ENCODE data around the gene UBA3. TPM values are rescaled to one million over a fixed set of nuclear protein-coding genes. Genes with fewer than 3 reads are reported as not detected.

The UBA3 gene
- total RNA-seq, 2 donors from 2014 or later: 36.1 to 69.4 TPM

- Histone ChIP-seq H3K27me3 (replicated peaks; ENCODE audit: insufficient read depth) (no peaks in the 10 kb centered on the region), H3K36me3 (peaks cover 24% of the 10 kb centered on the region), H3K4me3 (no peak overlapping the region), H3K9me3 (no peaks in the 10 kb centered on the region), H3K4me1 (ENCODE audit: control insufficient read depth in 1 of 2, low read depth in 2 of 2) (no peaks in the 10 kb centered on the region), H3K27ac (no peak overlapping the region)
- DNase-seq (ENCODE audit: low spot score) (no peak), ATAC-seq (ENCODE audit: insufficient number of reproducible peaks, low FRiP score, low read depth) (no peak)
- TF ChIP-seq, protein P1, sequence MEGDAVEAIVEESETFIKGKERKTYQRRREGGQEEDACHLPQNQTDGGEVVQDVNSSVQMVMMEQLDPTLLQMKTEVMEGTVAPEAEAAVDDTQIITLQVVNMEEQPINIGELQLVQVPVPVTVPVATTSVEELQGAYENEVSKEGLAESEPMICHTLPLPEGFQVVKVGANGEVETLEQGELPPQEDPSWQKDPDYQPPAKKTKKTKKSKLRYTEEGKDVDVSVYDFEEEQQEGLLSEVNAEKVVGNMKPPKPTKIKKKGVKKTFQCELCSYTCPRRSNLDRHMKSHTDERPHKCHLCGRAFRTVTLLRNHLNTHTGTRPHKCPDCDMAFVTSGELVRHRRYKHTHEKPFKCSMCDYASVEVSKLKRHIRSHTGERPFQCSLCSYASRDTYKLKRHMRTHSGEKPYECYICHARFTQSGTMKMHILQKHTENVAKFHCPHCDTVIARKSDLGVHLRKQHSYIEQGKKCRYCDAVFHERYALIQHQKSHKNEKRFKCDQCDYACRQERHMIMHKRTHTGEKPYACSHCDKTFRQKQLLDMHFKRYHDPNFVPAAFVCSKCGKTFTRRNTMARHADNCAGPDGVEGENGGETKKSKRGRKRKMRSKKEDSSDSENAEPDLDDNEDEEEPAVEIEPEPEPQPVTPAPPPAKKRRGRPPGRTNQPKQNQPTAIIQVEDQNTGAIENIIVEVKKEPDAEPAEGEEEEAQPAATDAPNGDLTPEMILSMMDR (IDR thresholded peaks at IDR 0.05): no peak
These were observed 16.5 kb downstream of the UBA3 start for GRCh38 chr3:69063636-69064035.

GRCh38 chr3:69059688-69060087, 20.5 kb downstream of the UBA3 start:
- no peak overlapping the region for H3K27ac ChIP-seq
- H3K4me3 ChIP-seq: no peak overlapping the region
- TF ChIP-seq, protein P1 (IDR thresholded peaks at IDR 0.05): no peak
- H3K4me1 ChIP-seq (ENCODE audit: control insufficient read depth in 1 of 2, low read depth in 2 of 2): no peaks in the 10 kb centered on the region
- peaks cover 20% of the 10 kb centered on the region for H3K36me3 ChIP-seq
- no peaks in the 10 kb centered on the region for H3K9me3 ChIP-seq
- H3K27me3 ChIP-seq (replicated peaks; ENCODE audit: insufficient read depth): no peaks in the 10 kb centered on the region
- DNase-seq (ENCODE audit: low spot score) (no peak), ATAC-seq (ENCODE audit: insufficient number of reproducible peaks, low FRiP score, low read depth) (no peak)

DNA sequence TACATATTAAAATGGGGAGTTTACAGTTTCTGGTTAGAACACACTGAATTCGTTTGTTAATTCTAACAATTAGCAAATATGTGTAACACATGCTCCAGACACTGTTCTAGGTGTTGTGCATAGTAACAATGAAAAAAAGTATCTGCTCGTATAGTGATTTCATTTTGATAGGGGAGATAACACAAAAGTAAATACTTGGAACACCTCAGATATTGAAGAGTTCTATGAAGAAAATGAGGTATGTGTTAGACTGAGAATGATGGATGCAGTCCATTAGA, 21.3 kb downstream of the UBA3 start:
- Histone ChIP-seq H3K9me3 (no peaks in the 10 kb centered on the region), H3K4me1 (ENCODE audit: control insufficient read depth in 1 of 2, low read depth in 2 of 2) (no peaks in the 10 kb centered on the region), H3K36me3 (peaks cover 20% of the 10 kb centered on the region), H3K27me3 (replicated peaks; ENCODE audit: insufficient read depth) (no peaks in the 10 kb centered on the region), H3K4me3 (no peak overlapping the region), H3K27ac (no peak overlapping the region)
- ATAC-seq (ENCODE audit: insufficient number of reproducible peaks, low FRiP score, low read depth) (no peak), DNase-seq (ENCODE audit: low spot score) (no peak)
- TF ChIP-seq, protein P1 (IDR thresholded peaks at IDR 0.05): no peak

- TF ChIP-seq, protein P1 (IDR thresholded peaks at IDR 0.05): no peak
- ATAC-seq (ENCODE audit: insufficient number of reproducible peaks, low FRiP score, low read depth) (no peak), DNase-seq (ENCODE audit: low spot score) (no peak)
- Histone ChIP-seq H3K9me3 (no peaks in the 10 kb centered on the region), H3K27ac (no peak overlapping the region), H3K4me3 (no peak overlapping the region), H3K27me3 (replicated peaks; ENCODE audit: insufficient read depth) (no peaks in the 10 kb centered on the region), H3K4me1 (ENCODE audit: control insufficient read depth in 1 of 2, low read depth in 2 of 2) (no peaks in the 10 kb centered on the region), H3K36me3 (peaks cover 20% of the 10 kb centered on the region)
These were observed 21.8 kb downstream of the UBA3 start for GRCh38 chr3:69058180-69058946.

GRCh38 chr3:69052472-69052898, 27.7 kb downstream of the UBA3 start:
- H3K9me3 ChIP-seq: no peaks in the 10 kb centered on the region
- H3K36me3 ChIP-seq: no peaks in the 10 kb centered on the region
- peak overlapping the region; percentile 94 to 98 for H3K27ac ChIP-seq
- TF ChIP-seq, protein P1 (IDR thresholded peaks at IDR 0.05): no peak
- ATAC-seq (ENCODE audit: insufficient number of reproducible peaks, low FRiP score, low read depth): no peak
- H3K27me3 ChIP-seq (replicated peaks; ENCODE audit: insufficient read depth): no peaks in the 10 kb centered on the region
- DNase-seq (ENCODE audit: low spot score): no peak
- peaks cover 20 to 35% of the 10 kb centered on the region in 2 donors for H3K4me1 ChIP-seq (ENCODE audit: control insufficient read depth in 1 of 2, low read depth in 2 of 2)
- H3K4me3 ChIP-seq: peak overlapping the region; percentile 99
